ENCODE measurements around the gene RASGRF1. TPM values are rescaled to one million over a fixed set of nuclear protein-coding genes. Genes with fewer than 3 reads are reported as not detected.
"Not testable (repeated sequence)": the region's sequence is repeated elsewhere in the genome, so short reads cannot be mapped to it uniquely, and the experiment has no call there.

RASGRF1 gene
- total RNA-seq, 1 donor from 2014 or later: under 0.01 TPM

- DNase-seq (ENCODE audit: extremely low read depth, low read depth, low spot score): no peak
Observed at GRCh38 chr15:79017953-79018352, 72.6 kb downstream of the RASGRF1 start.

GRCh38 chr15:79016527-79017170 lies 73.9 kb downstream of the RASGRF1 start:
- DNase-seq (ENCODE audit: extremely low read depth, low read depth, low spot score): no peak

GRCh38 chr15:79015416-79015815 lies 75.2 kb downstream of the RASGRF1 start:
- no peak for DNase-seq (ENCODE audit: extremely low read depth, low read depth, low spot score)

DNA sequence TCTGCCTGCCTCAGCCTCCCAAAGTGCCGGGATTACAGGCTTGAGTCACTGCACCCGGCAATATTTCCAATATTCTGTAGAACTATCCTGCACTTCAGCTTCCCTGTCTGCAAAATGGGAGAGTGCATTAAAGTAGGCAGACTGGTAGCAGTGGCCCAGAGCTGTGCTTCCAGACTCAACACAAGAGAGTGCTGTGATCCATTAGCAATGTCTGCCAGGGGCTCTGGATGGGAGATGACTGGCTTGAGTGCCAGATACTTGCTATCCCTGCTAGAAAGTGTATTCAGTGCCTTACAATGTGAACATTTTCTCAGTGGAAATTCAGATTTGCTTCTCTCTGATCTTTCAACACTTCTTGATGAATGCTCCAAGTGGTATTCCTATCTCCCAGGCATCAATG lies 80.3 kb downstream of the RASGRF1 start:
- no peak for DNase-seq (ENCODE audit: extremely low read depth, low read depth, low spot score)

- DNase-seq (ENCODE audit: extremely low read depth, low read depth, low spot score): no peak
Observed at GRCh38 chr15:79009379-79009778, 81.2 kb downstream of the RASGRF1 start.

DNA sequence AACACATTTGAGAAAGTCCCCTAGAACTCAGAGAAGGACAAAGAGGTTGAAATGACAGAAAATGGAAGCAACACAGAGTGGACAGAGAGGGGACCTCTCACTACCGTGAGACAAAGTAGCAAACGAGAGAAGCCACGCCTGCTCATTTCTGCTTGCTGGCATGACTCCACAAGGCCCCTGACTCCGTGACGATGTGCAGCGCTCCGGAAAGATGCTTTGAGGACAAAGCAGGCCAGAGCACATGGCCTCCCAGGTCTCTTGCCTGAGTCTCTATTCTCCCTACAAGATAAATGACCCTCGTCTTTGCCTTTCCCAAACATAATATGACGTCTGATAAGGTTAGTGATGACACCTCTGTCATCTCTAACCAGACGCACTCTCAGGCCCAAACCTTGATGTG lies 81.9 kb downstream of the RASGRF1 start:
- DNase-seq (ENCODE audit: extremely low read depth, low read depth, low spot score): no peak

DNA sequence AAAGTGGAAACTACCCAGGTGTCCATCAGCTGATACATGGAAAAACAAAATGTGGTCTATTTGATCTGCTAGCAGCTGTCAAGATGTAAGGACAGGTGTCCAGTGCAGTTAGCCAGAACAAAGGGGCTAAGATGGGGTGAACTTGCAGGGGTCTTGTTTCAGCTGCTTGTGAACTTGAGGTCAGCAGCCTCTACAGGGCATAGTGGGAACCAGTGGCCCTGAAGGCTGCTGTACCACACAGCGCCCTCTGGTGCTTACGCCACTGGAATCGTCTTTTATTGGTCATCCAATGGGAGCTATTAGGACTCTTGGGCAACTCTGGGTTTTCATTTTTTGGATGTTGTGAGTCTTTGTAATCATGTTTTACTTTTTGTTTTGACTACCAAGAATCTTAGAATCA lies 83.5 kb downstream of the RASGRF1 start:
- peak; percentile 37 for DNase-seq (ENCODE audit: extremely low read depth, low read depth, low spot score)

DNA sequence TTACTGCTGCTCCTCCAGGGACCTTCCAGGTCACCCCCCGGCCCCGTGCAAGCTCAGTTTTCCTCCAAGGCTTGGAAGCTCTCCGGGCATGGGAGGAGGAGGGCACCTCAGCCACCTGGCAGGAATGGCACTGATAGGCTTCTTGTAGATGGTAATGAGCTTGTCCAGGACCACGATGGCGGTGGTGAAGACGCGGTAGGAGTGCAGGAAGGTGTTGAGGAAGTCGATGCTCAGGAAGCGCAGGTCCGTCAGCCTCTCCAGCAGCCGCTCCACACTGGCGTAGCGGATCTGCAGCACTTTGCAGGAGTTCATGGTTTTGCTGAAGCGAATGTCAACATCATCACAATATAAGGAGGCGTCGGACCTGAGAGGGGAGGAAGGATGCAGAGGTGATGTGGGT lies 84.5 kb downstream of the RASGRF1 start:
- DNase-seq (ENCODE audit: extremely low read depth, low read depth, low spot score): no peak

GRCh38 chr15:79004336-79004735 lies 86.2 kb downstream of the RASGRF1 start:
- no peak for DNase-seq (ENCODE audit: extremely low read depth, low read depth, low spot score)

GRCh38 chr15:79003896-79004295 lies 86.7 kb downstream of the RASGRF1 start:
- no peak for DNase-seq (ENCODE audit: extremely low read depth, low read depth, low spot score)

GRCh38 chr15:79003301-79003700 lies 87.3 kb downstream of the RASGRF1 start:
- DNase-seq (ENCODE audit: extremely low read depth, low read depth, low spot score): no peak

GRCh38 chr15:79002581-79002980 lies 88.0 kb downstream of the RASGRF1 start:
- DNase-seq (ENCODE audit: extremely low read depth, low read depth, low spot score): no peak

DNA sequence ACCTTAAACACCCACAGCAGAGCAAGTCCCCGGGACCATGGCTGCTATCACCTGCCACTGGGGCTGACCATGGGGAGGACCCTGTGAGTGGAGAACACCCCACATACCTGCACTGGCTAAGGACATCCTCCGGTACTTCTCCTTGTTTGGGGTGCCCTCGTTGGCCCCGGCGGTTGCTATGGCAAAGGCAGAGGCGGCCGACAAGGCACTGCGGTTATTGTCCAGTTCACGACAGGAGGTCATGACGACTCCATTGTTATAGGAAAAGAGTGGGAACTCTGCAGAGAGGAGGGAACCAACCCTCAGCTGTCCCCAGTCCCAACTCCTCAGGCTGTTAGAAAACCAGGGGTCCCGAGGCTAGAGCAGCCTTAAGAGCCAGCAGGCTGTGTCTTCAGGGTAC lies 90.9 kb downstream of the RASGRF1 start:
- DNase-seq (ENCODE audit: extremely low read depth, low read depth, low spot score): no peak

DNA sequence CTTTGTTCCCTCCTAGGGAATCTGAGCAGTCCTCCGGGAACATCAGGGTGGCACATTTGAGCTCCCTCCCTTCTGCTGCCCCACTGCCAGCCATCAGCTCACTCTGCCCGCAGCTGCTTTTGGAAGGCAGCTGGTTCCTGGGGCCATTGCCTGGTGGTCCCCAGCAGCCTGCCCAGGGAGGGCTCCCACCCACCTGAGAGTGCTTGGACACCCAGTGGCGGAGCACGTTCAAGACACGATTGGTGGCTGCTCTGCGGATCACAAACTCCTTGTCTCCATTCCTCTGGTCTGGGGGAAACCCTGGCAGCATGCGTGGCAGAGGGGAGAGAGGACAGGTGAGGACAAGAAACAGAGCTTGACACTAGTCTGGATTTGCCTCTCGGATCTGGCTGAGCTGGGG lies 92.1 kb downstream of the RASGRF1 start:
- no peak for DNase-seq (ENCODE audit: extremely low read depth, low read depth, low spot score)

DNA sequence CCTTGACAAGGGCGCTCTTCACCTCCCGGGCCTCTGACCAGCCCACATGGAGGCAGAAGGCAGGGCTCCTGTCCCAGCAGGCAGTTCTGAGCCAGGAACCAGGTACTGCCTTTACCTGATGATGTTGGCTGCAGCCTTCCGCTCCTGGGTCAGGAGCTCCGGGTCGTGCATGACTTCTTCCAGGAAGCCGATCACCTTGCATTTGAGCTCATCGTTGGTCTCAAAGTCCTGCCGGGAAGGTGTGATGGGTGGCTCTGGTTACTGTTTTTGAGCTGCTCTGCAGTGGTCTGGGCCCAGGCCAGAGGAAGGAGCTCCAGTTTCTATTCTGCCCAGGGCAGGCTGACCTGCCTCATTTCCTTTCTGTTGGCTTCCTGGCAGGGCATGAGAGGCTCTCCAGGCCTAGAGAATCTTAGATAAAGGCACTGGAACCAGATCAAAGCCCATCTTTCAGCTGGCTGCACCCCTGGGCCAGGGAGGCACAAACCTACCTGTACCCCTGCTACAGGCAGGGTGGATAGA lies 92.5 kb downstream of the RASGRF1 start:
- DNase-seq (ENCODE audit: extremely low read depth, low read depth, low spot score): no peak

GRCh38 chr15:78996894-78997275 lies 93.7 kb downstream of the RASGRF1 start:
- no peak for DNase-seq (ENCODE audit: extremely low read depth, low read depth, low spot score)

- no peak for DNase-seq (ENCODE audit: extremely low read depth, low read depth, low spot score)
Observed at GRCh38 chr15:78995921-78996893, 94.4 kb downstream of the RASGRF1 start.

DNA sequence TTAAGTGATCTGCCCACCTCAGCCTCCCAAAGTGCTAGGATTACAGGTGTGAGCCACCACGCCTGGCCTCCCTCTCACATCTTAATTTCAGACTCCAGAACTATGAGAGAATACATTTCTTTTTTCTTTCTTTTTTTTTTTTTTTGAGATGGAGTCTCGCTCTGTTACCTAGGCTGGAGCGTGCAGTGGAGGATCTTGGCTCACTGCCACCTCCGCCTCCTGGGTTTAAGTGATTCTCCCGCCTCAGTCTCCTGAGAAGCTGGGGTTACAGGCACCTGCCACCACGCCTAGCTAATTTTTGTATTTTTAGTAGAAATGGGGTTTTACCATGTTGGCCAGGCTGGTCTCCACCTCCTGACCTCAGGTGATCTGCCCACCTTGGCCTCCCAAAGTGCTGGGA lies 95.4 kb downstream of the RASGRF1 start:
- DNase-seq (ENCODE audit: extremely low read depth, low read depth, low spot score): not testable (repeated sequence)

DNA sequence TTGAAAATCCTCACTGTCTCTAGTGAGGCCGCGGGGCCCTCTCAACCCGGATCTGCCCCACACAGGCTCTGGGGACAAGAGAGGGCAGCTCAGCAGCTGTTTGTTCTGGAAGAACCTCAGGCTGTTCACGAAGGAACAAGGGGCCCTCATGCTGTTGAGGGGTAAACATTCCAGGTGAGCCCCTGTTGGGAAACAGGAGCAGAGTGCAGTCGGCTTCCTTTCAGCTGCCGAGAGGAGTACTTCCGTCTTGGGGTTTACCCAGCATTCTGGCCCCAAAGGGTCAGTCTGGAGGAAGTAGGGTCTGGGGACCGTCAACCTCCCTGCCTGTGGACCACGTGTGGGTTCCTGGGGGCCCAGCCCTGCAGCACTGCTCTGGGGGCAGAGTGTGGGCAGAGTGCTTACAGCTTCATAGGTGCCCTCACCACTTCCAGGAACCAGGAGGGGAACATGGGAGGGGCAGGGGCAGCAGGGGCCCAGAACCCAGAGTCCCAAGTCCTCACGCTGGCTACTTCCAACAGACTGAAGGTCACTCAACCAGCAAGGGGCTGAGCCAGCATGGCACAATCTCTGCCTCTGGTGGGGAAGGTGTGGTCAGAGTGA lies 96.5 kb downstream of the RASGRF1 start:
- no peak for DNase-seq (ENCODE audit: extremely low read depth, low read depth, low spot score)

- no peak for DNase-seq (ENCODE audit: extremely low read depth, low read depth, low spot score)
Observed at GRCh38 chr15:78993257-78993930, 97.2 kb downstream of the RASGRF1 start.
